Ovary (tissue), 9 donors: Measurements from ENCODE around the gene ELOVL2. TPM values are rescaled to one million over a fixed set of nuclear protein-coding genes. Genes with fewer than 3 reads are reported as not detected.

ENCODE experiments used
- DNase-seq, 5 donors: peaks; one replicate each; pipeline ENCODE4 v3.0.0-alpha.2; 2019 to 2020
- H3K27ac ChIP-seq, 2 donors: fragments of 200-600 bp; one replicate each; pipeline versions ENCODE4 v1.5.1 to v1.8.0; 2019 to 2022
- H3K27me3 ChIP-seq: fragments of 200-600 bp; one replicate; pipeline ENCODE4 v1.8.0; 2022
- H3K36me3 ChIP-seq: fragments of 200-600 bp; sonication (generic); one replicate; pipeline ENCODE4 v1.5.1; 2019
- H3K4me1 ChIP-seq: one replicate; pipeline ENCODE4 v1.8.1; 2013; ENCODE audit warnings: mild to moderate bottlenecking, moderate library complexity; ENCODE audit not compliant: insufficient read depth
- H3K4me3 ChIP-seq: fragments of 200-600 bp; sonication (generic); one replicate; pipeline ENCODE4 v1.5.1; 2017
- H3K9me3 ChIP-seq, 2 donors: fragments of 200-600 bp in 1 of 2; sonication (generic) in 1 of 2; one replicate each; pipeline versions ENCODE4 v1.5.1 to v1.8.1; 2013 to 2019; ENCODE audit warnings: mild to moderate bottlenecking in 1 of 2, moderate library complexity in 1 of 2
- EP300 ChIP-seq: sonication (generic); formaldehyde crosslinking; IDR thresholded peaks from one replicate; pipeline ENCODE4 v1.6.1; 2017; ENCODE audit warnings: antibody characterized with exemption
- POLR2A ChIP-seq: fragments of 450-650 bp; IDR thresholded peaks from one replicate; pipeline ENCODE4 v1.6.1; 2017; ENCODE audit warnings: antibody characterized with exemption, mild to moderate bottlenecking, moderate library complexity
- WGBS, 3 donors: extraction: QIAGEN DNeasy Blood & Tissue Kit in 1 of 3; methylation state at CpG; one replicate each; pipeline versions ENCODE4 v1.1.5 to v1.1.7; 2013 to 2017; 5-methylcytosine and 5-hydroxymethylcytosine counted together
- intact Hi-C, 4 donors: fragments of 100-400 bp; cut with DNase I; formaldehyde crosslinking; loops; one replicate each; pipeline versions ENCODE4 v1.11.0 to v1.15.1; 2022 to 2023
- polyA plus RNA-seq, 2 donors: library from polyadenylated mRNA; stranded (reverse); fragments of 200-250 nt in 1 of 2; fragments of 350-450 nt in 1 of 2; fragmentation: Illumina TruSeq in 1 of 2; extraction: RNeasy Lipid Tissue Mini Kit (QIAGEN cat#74804) in 1 of 2; gene quantifications; one replicate each; pipeline ENCODE4 v1.2.3, GENCODE V29; 2013 to 2014
- total RNA-seq, 7 donors: library from RNA; depleted of rRNA in 2 of 7; stranded (reverse); fragments of >200 nt in 2 of 7; fragmentation: NEBNext Ultra II Directional in 3 of 7; extraction: Animal tissue kit (Norgen Biotek cat#: 25700) in 3 of 7; gene quantifications; one replicate each; pipeline versions ENCODE4 v1.1.0 to v1.2.4, GENCODE V29; 2016 to 2023
- TF ChIP-seq, protein P1 (sequence below), 3 donors: fragments of 450-650 bp in 2 of 3; fragments of 200-600 bp in 1 of 3; IDR thresholded peaks; one replicate each; pipeline versions ENCODE4 v1.5.1 to v1.8.0; 2016 to 2022; ENCODE audit warnings: antibody characterized with exemption in 3 of 3, mild to moderate bottlenecking in 1 of 3
- donor health status: DM: no; HTN: no; CAD: no; lungs with moderate emphysema.
- donor health status: DM: no; HTN: no; CAD: no.
- donor health status: Bipolar disorder and iron deficiency.
- donor health status: DM: yes; HTN: yes; CAD: no.
- donor health status: DM: no; HTN: no; CAD: no.
- donor health status: DM: yes; HTN: yes; CAD: no.

ELOVL2 gene
- total and polyA plus RNA-seq, 9 donors = 0.11 to 1.4 (median 0.28) TPM; not detected in 1

- Histone ChIP-seq H3K27ac (no peak overlapping the region), H3K36me3 (no peaks in the 10 kb centered on the region), H3K27me3 (no peaks in the 10 kb centered on the region), H3K4me3 (no peak overlapping the region), H3K9me3 (no peaks in the 10 kb centered on the region), H3K4me1 (no peaks in the 10 kb centered on the region)
- intact Hi-C loops = no loop called here
- no peak for DNase-seq
- WGBS, 3 donors = 44 to 56% (median 47%) methylated on average over 4 of the region's 4 CpGs
- no peak for TF ChIP-seq POLR2A
- TF ChIP-seq, protein P1, sequence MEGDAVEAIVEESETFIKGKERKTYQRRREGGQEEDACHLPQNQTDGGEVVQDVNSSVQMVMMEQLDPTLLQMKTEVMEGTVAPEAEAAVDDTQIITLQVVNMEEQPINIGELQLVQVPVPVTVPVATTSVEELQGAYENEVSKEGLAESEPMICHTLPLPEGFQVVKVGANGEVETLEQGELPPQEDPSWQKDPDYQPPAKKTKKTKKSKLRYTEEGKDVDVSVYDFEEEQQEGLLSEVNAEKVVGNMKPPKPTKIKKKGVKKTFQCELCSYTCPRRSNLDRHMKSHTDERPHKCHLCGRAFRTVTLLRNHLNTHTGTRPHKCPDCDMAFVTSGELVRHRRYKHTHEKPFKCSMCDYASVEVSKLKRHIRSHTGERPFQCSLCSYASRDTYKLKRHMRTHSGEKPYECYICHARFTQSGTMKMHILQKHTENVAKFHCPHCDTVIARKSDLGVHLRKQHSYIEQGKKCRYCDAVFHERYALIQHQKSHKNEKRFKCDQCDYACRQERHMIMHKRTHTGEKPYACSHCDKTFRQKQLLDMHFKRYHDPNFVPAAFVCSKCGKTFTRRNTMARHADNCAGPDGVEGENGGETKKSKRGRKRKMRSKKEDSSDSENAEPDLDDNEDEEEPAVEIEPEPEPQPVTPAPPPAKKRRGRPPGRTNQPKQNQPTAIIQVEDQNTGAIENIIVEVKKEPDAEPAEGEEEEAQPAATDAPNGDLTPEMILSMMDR (IDR thresholded peaks at IDR 0.05) = no peak
- TF ChIP-seq EP300 = no peak
Observed at GRCh38 chr6:11055127-11055627, 11.1 kb upstream of the ELOVL2 start.

GRCh38 chr6:11054722-11055121, 10.6 kb upstream of the ELOVL2 start:
- Histone ChIP-seq H3K4me1 (no peaks in the 10 kb centered on the region), H3K4me3 (no peak overlapping the region), H3K27me3 (no peaks in the 10 kb centered on the region), H3K27ac (no peak overlapping the region), H3K9me3 (no peaks in the 10 kb centered on the region), H3K36me3 (no peaks in the 10 kb centered on the region)
- DNase-seq = no peak
- 81 to 91% (median 88%) methylated on average over 1 of the region's 1 CpG for WGBS, 3 donors
- intact Hi-C loops = no loop called here
- TF ChIP-seq, protein P1 (IDR thresholded peaks at IDR 0.05) = no peak

DNA sequence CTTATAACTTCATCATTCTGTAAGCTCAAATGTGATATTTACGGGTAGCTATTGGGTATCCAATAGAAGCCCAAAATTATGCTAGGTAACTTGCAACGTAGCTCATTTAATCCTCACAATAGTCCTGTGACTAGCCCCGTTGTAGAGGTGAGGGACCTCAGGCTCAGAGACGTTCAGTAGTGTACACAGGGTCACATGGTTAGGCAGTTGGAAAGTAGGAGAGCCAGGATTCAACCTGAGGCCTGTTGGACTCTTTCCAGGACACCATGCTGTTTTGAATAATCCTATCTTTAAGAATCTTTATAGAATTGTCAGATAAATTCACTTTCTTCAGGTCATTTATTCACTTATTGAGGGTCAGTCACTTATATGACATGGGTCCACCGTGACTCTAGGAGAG, 9.2 kb upstream of the ELOVL2 start:
- TF ChIP-seq, protein P1 (IDR thresholded peaks at IDR 0.05) = no peak
- TF ChIP-seq POLR2A = no peak
- no peak for TF ChIP-seq EP300
- H3K4me3 ChIP-seq = no peak overlapping the region
- H3K4me1 ChIP-seq = no peaks in the 10 kb centered on the region
- intact Hi-C loops = no loop called here
- no peaks in the 10 kb centered on the region for H3K9me3 ChIP-seq
- no peak overlapping the region for H3K27ac ChIP-seq
- H3K27me3 ChIP-seq = no peaks in the 10 kb centered on the region
- WGBS, 3 donors = 79 to 83% (median 82%) methylated on average over 5 of the region's 5 CpGs
- H3K36me3 ChIP-seq = no peaks in the 10 kb centered on the region
- no peak for DNase-seq

GRCh38 chr6:11050731-11051130, 6.6 kb upstream of the ELOVL2 start:
- H3K9me3 ChIP-seq = no peaks in the 10 kb centered on the region
- intact Hi-C loops = no loop called here
- TF ChIP-seq POLR2A (no peak), EP300 (no peak)
- TF ChIP-seq, protein P1 (IDR thresholded peaks at IDR 0.05) = no peak
- no peaks in the 10 kb centered on the region for H3K4me1 ChIP-seq
- no peaks in the 10 kb centered on the region for H3K36me3 ChIP-seq
- no peak overlapping the region for H3K27ac ChIP-seq
- DNase-seq = no peak
- 57 to 80% (median 61%) methylated on average over 2 of the region's 2 CpGs for WGBS, 3 donors
- no peaks in the 10 kb centered on the region for H3K27me3 ChIP-seq
- H3K4me3 ChIP-seq = no peak overlapping the region
